Stimulated activated CD8-positive, alpha-beta memory T cell treated with anti-CD3 and anti-CD28 coated beads, Interleukin-15, amount 100 ng/mL, for 48 hours (primary cell): ENCODE data around the gene WNT3A.
"Not testable (repeated sequence)": the region's sequence is repeated elsewhere in the genome, so short reads cannot be mapped to it uniquely, and the experiment has no call there.

Experiments
- DNase-seq, 2 donors: peaks; one replicate each; pipeline ENCODE4 v3.0.0-alpha.2; 2020; ENCODE audit warnings: low read depth in 2 of 2

WNT3A gene

DNA sequence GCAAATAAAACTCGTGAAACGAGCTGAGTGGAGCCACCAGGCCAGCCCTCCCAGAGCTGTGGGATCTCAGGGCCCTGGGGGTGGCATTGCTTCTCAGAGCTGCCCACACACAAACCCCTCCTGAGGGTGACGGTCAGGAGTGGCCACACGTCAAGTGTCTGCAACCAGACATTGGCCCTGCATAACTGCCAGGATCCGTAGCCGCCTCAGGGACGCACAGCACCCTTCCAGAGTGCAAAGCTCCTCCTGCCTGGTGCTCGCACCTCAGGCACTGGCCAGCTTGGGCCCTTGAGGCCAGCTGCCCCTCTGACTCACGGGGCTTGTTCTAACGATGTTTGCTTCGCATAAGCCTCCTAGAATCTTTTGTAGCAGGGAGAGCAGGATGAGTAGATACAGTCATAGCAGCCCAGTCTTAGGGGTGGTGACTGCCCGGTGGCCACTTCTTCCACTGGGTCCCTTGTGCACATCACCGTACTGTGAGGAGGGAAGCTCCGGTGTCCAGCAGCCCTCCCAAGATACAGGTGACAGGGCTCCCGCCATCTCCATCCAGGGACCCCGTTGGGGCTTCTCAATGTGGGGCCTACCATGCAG lies 5.0 kb downstream of the WNT3A start:
- no peak for DNase-seq

DNA sequence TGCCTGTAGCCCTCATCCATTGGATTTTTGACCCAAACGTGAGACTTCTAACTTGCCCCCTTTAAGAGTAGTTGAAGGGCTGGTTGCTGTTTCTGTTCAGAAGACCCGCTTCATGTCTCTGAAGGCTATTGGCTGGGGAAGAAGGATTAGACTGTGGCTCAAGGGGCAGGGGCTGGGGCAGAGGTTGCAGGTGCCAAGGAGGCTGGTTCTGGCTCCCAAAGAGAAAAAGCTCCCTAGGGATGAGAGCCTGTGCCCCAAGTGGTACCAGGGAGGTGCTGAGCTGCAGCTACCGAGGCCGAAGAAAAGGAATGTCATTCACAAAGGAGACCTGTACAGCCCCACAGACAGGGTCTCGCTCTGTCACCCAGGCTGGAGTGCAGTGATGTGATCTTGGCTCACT lies 5.8 kb downstream of the WNT3A start:
- no peak for DNase-seq

DNA sequence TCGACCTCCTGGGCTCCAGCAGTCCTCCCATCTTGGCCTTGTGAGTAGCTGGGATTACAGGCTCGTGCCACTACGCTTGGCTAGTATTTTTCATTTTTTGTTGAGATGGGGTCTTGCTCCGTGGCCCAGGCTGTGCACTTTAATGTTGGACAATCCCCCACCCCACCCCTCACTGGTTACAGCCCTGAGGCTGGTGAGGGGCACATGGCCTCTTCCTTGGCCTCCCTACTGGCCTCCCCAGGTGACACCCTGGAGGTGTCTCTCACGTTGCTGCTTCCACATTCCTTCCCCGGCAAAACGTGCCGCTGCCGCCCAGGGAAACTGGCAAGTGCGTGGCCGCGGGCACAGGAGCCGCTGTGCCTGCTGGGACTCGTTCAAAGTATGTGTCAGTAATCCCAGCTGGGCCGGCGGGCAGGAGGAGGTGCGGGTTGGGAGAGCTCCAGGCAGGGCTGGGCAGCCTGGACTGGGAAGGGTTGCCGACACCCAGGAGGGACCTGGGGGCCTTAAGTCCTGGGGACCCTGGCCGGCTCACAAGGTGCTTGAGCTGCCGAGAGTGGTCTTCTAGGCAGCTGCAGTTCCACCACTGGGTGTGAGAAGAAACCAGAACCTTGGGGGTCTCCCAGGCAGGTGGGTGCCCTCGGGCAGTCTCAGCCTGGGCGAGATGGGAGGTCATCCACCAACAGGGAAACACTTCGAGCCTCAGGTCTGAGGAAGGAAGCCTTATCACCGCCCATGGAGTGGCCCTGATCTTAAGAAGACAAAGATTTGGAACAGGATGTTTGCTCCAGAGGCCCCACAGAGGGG lies 6.5 kb downstream of the WNT3A start:
- DNase-seq = no peak

DNA sequence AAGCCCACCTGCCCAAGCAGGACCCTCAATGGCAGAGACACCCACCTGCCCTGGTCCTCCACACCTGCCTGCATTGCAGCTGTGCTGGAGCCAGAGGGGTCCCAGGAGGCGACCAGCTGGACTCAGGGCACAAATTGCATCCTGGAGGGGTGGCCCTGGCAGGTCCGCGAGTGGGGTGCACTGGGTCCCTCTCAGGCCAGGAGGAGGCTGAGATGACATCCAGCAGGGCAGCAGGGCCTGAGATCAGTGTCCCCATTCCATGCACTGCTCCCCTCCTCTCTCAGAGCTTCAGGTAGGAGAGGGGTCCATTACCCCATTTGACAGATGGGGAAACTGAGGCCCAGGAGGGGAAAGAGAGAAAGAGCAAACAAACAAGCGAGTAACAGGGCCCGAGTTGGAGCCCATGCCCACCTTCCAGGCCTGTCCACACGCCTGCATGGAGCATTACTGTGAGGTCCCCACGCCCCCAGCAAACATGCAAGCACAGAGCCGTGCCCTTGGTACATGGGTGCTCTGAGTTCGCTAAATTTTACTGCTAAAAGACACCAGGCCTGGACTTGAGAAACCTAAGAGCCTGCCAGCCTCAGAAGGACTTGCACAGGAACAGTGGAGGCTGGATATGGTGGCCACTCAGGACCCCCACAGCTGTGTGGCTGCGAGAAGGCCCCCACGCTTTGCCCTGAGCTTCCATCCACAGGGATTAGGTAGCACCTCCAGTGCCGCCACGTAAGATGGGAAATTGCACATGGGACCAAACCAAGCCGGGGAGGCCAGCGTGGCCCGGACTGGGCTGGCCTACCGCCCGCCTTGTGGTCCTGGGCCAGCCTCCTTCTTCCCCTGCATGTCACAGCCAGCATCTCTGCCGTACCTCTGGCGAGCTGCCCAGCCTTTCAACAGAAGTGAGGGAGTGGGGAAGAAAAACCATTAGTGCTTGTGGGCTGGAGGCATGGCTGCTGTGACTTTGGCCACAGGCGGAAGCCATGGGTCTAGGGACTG lies 7.4 kb downstream of the WNT3A start:
- DNase-seq = no peak

GRCh38 chr1:228015276-228016180 lies 8.7 kb downstream of the WNT3A start:
- no peak for DNase-seq

GRCh38 chr1:228016181-228016510 lies 9.3 kb downstream of the WNT3A start:
- no peak for DNase-seq

DNA sequence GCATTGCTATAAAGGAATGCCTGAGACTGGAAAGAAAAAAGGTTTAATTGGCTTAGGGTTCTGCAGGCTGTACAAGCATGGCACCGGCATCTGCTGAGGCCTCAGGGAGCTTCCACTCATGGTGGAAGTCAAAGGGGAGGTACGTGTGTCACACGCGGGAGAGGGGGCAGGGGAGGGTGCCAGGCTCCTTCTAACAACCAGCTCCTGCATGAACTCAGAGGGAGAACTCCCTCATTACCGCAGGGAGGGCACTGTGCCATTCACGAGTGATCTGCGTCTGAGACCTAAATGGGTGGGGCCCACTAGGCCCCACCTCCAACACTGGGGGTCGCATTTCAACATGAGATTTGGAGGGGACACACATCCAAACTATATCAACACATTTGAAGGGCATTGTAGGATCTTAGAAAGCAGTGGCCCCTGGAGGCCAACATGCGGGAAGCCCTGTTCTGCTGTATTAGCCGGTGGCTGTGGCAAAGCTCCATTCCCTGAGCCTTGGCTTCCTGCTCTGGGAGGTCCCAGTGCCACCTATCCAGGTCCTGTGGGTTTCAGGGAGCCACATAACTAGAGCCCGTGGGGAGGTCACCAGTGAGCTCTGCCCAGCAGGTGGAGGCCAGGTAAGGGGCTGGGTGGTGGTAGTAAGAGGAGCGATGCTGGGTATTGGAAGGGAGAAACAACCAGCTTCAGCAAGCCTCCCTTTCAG lies 10.0 kb downstream of the WNT3A start:
- no peak for DNase-seq

DNA sequence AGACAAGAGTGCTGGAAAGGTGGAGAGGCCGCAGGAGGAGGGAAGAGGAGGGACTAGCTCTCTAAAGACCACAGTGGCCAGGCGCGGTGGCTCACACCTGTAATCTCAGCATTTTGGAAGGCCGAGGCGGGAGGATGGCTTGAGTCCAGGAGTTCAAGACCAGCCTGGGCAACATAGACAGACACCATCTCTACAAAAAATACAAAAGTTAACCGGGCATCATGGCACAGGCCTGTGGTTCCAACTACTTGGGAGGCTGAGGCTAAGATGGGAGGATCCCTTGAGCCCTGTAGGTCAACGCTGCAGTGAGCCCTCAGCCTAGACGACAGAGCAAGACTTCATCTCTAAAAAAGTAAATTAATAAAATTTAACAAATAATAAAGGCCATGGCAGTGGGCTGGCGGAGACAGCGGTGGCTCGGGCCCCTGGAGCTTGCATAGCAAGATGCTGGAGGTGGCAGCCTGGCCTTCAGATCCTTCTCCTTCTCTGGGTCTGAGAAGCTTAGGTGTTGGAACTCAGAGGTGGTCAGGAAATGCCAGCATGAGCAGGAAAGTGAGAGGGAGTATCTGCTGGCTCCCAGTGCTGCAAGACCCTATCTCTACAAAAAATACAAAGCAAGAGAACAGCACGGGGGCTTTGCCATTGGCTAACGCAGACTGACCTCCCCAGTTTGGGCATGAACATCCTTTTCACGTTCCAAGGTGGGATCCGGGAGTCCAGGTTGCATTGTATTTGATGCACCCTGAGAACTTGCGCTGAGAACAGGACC lies 10.7 kb downstream of the WNT3A start:
- no peak for DNase-seq

- DNase-seq = no peak
Measured at GRCh38 chr1:228018125-228018398, 11.3 kb downstream of the WNT3A start.

GRCh38 chr1:228018961-228019721 lies 12.3 kb downstream of the WNT3A start:
- no peak for DNase-seq

- DNase-seq = not testable (repeated sequence)
Measured at GRCh38 chr1:228019722-228020083, 12.9 kb downstream of the WNT3A start.

DNA sequence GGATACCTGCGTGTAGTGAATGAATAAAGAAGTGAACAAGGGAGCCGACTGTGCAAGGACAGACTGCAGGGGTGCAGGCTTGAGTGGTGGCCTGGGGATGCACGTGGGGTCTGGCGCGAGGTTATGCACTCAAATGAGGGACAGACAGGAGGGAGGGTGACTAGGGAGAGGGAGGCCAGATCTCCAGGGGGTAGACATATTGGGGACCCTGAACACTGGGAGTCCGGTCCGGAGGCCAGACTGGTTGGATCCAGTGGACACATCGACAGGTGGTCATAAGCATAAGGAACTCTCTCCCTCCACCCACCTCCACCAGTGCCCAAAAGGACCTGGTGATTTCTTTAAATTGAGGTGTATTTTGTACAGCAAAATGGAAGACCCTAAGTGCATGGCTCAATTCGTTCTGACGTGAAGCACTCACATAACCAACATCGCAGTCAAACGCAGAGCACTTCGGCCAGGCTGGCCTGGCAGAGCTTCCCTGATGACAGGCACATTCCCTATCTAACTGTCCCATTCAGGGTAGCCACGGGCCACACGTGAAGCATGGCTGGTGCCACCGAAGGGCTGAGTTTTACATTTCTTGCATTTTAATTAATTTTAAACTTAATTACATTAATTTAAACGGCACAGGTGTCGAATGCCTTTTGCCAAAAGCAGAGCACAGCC lies 14.0 kb downstream of the WNT3A start:
- no peak for DNase-seq

GRCh38 chr1:228021355-228022030 lies 14.7 kb downstream of the WNT3A start:
- DNase-seq = no peak

DNA sequence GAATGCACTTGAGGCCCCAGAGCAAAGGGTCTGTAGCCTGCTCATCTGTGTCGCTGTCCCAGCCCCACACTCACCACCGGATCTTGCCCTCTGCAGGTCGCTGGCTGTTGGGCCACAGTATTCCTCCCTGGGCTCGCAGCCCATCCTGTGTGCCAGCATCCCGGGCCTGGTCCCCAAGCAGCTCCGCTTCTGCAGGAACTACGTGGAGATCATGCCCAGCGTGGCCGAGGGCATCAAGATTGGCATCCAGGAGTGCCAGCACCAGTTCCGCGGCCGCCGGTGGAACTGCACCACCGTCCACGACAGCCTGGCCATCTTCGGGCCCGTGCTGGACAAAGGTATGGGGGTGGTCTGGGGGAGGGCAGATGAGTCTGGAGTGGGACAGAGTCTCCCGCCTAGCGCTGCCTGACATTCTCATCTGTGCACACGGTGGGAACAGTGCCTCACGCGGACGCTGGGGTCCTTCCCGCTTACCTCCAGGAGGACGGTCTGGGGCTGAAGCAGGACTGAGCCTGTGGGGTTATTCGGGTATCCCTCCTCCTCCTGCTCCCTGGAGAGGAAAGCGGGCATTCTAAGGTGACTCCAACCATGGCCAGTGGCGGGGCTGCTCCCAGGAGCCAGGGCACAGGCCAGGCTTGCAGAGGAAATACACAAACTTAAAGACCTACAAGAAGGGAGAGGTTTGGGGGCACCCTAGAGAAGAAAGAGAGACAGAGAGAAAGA lies 15.9 kb downstream of the WNT3A start:
- no peak for DNase-seq

DNA sequence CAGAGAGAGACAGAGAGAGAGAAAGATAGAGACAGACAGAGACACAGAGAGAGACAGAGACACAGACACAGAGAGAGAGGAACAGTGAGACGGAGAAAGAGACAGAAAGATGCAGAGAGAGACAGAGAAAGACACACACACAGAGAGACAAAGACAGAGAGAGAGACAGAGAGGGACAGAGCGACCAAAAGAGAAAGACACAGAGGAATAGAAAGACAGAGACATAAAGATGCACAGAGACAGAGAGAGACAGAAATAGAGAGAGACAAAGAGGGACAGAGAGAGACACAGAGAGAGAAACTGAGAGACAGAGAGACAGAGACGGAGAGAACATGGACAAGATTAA lies 16.5 kb downstream of the WNT3A start:
- no peak for DNase-seq

DNA sequence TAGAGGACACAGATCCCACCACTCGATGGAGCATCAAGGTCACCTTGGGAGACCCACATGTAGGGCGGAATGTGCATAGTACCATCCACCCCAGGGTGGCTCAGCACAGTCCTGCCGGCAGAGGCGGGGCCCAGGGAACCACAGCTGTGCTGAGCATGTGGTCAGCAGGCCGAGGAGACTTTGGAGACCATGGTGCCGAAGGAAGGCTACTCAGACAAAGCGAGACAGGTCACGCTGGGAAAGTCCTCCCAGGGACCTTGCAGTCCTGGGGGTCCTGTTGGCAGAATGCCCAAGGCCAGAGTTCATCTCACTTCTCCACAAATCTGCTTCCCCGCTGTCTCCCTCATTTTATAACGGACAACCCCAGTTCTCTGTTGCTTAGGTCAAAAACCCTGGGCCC lies 22.5 kb downstream of the WNT3A start:
- DNase-seq = no peak

DNA sequence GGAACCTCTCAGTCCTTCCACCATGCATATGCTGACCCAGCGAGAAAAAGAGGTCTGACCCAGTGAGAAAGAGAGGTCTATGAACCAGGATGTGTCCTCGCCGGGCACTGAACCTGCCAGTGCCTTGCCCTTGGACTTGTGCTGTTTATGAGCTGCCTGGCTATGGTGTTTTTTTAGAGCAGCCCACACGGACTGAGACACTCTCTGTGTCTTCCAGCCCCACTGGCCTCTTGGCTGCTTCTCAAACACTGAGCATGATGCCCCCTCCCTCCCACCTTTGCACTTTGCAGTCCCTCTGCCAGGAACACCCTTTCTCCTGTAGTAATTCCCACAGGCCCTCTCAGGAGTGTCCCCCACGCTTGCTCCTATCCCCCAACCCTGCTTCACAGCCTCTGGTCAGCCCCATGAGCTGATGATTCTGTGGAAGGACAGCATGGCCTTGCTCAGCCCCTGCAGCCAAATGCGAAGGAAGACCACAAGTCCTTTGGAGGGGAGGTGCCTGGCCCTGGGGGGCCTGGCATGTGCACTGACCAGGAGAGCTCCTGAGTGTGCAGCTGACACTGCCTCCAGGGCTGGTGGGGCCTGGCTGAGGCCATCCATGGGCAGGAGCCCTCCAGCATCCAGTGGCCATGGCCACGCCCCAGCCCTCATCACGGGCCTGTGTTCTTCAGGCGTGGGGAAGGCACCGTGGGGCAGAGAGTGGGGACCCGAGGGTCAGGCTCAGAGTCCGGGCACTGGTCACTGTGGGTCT lies 23.8 kb downstream of the WNT3A start:
- no peak for DNase-seq
